T-cell (primary cell): ENCODE results near the gene OBI1. TPM values are rescaled to one million over a fixed set of nuclear protein-coding genes. Genes with fewer than 3 reads are reported as not detected.

Experiments
- ATAC-seq, 4 experiments: fragments of 200-7000 bp in 3 of 4; fragments of 150-1000 bp in 1 of 4; cut with Tn5 transposase; replicated peaks in 1 of 4; 1 replicate in 3 of 4; 2 replicates in 1 of 4; pipeline ENCODE4 v1.10.0; 2021; ENCODE audit warnings: moderate library complexity in 3 of 4, mild to moderate bottlenecking in 2 of 4, moderate number of reproducible peaks in 1 of 4
- CTCF ChIA-PET, 2 donors: fragments of 300-600 bp; sonication (Branson Sonifier 250); formaldehyde crosslinking; loops; one replicate each; lab custom pipeline; 2022; ENCODE audit warnings: antibody characterized with exemption in 2 of 2; lab: Charles Lee
- POLR2A ChIA-PET, 2 donors: fragments of 300-600 bp; sonication (Branson Sonifier 250); formaldehyde crosslinking; loops; one replicate each; lab custom pipeline; 2022; ENCODE audit warnings: antibody characterized with exemption in 2 of 2; lab: Charles Lee
- DNase-seq, 35 experiments: peaks; one replicate each; pipeline versions ENCODE4 v3.0.0 to v3.0.0-alpha.2; 2013 to 2023
- H3K27ac ChIP-seq: one replicate; pipeline ENCODE4 v1.5.1; 2013; ENCODE audit warnings: low read length
- H3K27me3 ChIP-seq, 2 experiments: replicated peaks in 1 of 2; 1 replicate in 1 of 2; 2 replicates in 1 of 2; pipeline versions ENCODE4 v1.6.1 to v1.7.0; 2013; ENCODE audit warnings: low read length in 1 of 2, mixed read lengths in 1 of 2; ENCODE audit not compliant: control insufficient read depth in 2 of 2, insufficient read depth in 2 of 2; ENCODE audit errors: extremely low read depth in 1 of 2
- H3K36me3 ChIP-seq, 2 donors: 1 replicate in 1 of 2; 2 replicates in 1 of 2; pipeline versions ENCODE4 v1.6.1 to v1.7.0; 2013; ENCODE audit warnings: low read length in 1 of 2; ENCODE audit not compliant: control insufficient read depth in 2 of 2, insufficient read depth in 1 of 2; ENCODE audit errors: extremely low read depth in 1 of 2
- H3K4me1 ChIP-seq, 2 experiments: 1 replicate in 1 of 2; 2 replicates in 1 of 2; pipeline versions ENCODE4 v1.6.1 to v1.7.0; 2013; ENCODE audit warnings: low read length in 2 of 2, mixed read lengths in 1 of 2; ENCODE audit not compliant: insufficient read depth in 2 of 2, control insufficient read depth in 1 of 2; ENCODE audit errors: extremely low read depth in 1 of 2
- H3K4me3 ChIP-seq, 2 donors: 1 replicate in 1 of 2; 2 replicates in 1 of 2; pipeline versions ENCODE4 v1.5.1 to v1.7.0; 2013; ENCODE audit warnings: mild to moderate bottlenecking in 2 of 2, low read length in 1 of 2, moderate library complexity in 1 of 2; ENCODE audit not compliant: control insufficient read depth in 1 of 2; ENCODE audit errors: extremely low read depth in 1 of 2
- H3K9me3 ChIP-seq: 2 replicates; pipeline ENCODE4 v1.7.0; 2013
- H3K27ac Mint-ChIP-seq, 2 donors: one replicate each; pipeline ENCODE4 v1.8.0; 2020 to 2021; ENCODE audit warnings: mild to moderate bottlenecking in 2 of 2, mixed read lengths in 2 of 2
- H3K27me3 Mint-ChIP-seq, 2 donors: one replicate each; pipeline ENCODE4 v1.8.0; 2021 to 2022; ENCODE audit warnings: mixed read lengths in 2 of 2
- H3K36me3 Mint-ChIP-seq: one replicate; pipeline ENCODE4 v1.8.0; 2021; ENCODE audit warnings: mixed read lengths
- H3K4me1 Mint-ChIP-seq, 3 donors: one replicate each; pipeline ENCODE4 v1.8.0; 2020 to 2022; ENCODE audit warnings: mixed read lengths in 3 of 3, mild to moderate bottlenecking in 1 of 3
- H3K4me3 Mint-ChIP-seq, 3 donors: one replicate each; pipeline ENCODE4 v1.8.0; 2020 to 2022; ENCODE audit warnings: mild to moderate bottlenecking in 3 of 3, mixed read lengths in 3 of 3, moderate library complexity in 3 of 3
- H3K9me3 Mint-ChIP-seq, 3 donors: one replicate each; pipeline ENCODE4 v1.8.0; 2020 to 2022; ENCODE audit warnings: mixed read lengths in 3 of 3
- WGBS: methylation state at CpG from one replicate; pipeline ENCODE4 v1.1.5; 2013; ENCODE audit warnings: missing lambda C conversion rate; ENCODE audit not compliant: insufficient coverage; 5-methylcytosine and 5-hydroxymethylcytosine counted together
- total RNA-seq, 35 experiments: library from RNA in 6 of 35; stranded (reverse) in 6 of 35; fragments of 120-200 nt in 1 of 35; gene quantifications; one replicate each; pipeline versions ENCODE4 v1.2.1 to v1.2.4 and lab custom pipeline; 2013 to 2026

The OBI1 gene
- total RNA-seq, 5 donors from 2014 or later (not counting 1 experiment from before 2014, with no cell fraction given): 4.8 to 14.3 (median 12.3) TPM

DNA sequence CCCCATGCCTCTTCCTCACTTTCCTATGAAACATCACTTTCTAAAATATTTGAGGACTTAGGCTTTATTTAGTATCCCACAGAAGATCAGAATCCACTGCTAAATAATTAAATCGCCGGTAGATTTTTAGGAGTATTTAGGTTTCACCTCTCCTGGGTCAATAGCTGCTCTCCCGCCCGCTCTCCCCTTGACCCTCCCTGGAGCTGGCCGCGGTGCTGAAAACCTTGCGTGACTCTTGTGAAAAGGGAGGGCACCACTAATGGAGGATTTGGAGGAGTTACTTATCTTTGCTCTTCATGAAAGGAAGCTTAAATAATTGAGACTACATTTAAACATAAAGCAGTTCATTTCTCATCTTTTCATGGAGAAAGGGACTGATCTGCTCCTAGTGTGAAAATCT lies 69.7 kb downstream of the OBI1 start:
- no peaks in the 10 kb centered on the region for H3K9me3 ChIP-seq
- DNase-seq: no peak
- H3K4me3 Mint-ChIP-seq: no peak overlapping the region
- no peaks in the 10 kb centered on the region for H3K36me3 ChIP-seq
- peaks cover 24 to 28% of the 10 kb centered on the region in 2 experiments for H3K27me3 ChIP-seq
- H3K4me1 Mint-ChIP-seq: peaks cover 4 to 8% (median 7%) of the 10 kb centered on the region in 3 donors
- WGBS: no CpG with 5 or more reads among the region's 7 CpGs
- ChIA-PET POLR2A (interaction anchor here (0.5 to 1.0 kb wide), 2 partner anchors 25 to 77 kb away, joined by 3 read pairs; no protein-coding TSS in a partner anchor), CTCF (no interaction called here)
- no peaks in the 10 kb centered on the region for H3K36me3 Mint-ChIP-seq
- no peak overlapping the region for H3K27ac Mint-ChIP-seq
- H3K9me3 Mint-ChIP-seq: peaks cover 4 to 7% (median 5%) of the 10 kb centered on the region in 3 donors
- no peak overlapping the region for H3K4me3 ChIP-seq
- peaks cover 0 to 3% of the 10 kb centered on the region in 2 experiments for H3K4me1 ChIP-seq
- peaks cover 77 to 87% of the 10 kb centered on the region in 2 donors for H3K27me3 Mint-ChIP-seq
- no peak for ATAC-seq
- no peak overlapping the region for H3K27ac ChIP-seq

DNA sequence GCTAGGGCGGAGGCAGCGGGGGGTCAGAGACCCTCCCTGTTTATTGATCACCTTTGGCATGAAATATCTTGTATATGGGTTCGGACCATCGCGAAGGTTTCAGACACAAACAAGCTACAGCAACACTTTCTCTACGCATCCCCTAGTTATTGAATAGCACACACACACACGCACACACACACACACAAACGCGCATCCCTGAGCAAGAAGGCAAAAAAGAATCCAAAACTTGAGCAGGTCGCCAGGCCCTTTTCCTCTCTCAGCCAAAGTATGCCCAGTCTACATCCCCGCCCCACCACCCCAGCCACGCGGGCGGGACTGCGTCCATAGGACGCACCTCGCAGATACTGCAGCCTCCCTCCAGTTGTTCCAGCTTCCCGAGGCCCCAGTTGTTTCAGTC lies 71.6 kb downstream of the OBI1 start:
- no peak overlapping the region for H3K27ac ChIP-seq
- Mint-ChIP-seq H3K27me3 (peaks cover 65 to 74% of the 10 kb centered on the region in 2 donors), H3K9me3 (peaks cover 4 to 7% (median 5%) of the 10 kb centered on the region in 3 donors), H3K27ac (no peak overlapping the region), H3K4me3 (peak overlapping the region in 1 of 3 donors; percentile 18), H3K4me1 (peaks cover 4 to 8% (median 7%) of the 10 kb centered on the region in 3 donors), H3K36me3 (no peaks in the 10 kb centered on the region)
- no peak for DNase-seq
- ATAC-seq: no peak
- POLR2A ChIA-PET: no interaction called here
- H3K36me3 ChIP-seq: no peaks in the 10 kb centered on the region
- H3K27me3 ChIP-seq: peaks cover 14 to 19% of the 10 kb centered on the region in 2 experiments
- peaks cover 0 to 3% of the 10 kb centered on the region in 2 experiments for H3K4me1 ChIP-seq
- 16% methylated on average over 10 of the region's 18 CpGs for WGBS
- CTCF ChIA-PET: no interaction called here
- no peak overlapping the region for H3K4me3 ChIP-seq
- H3K9me3 ChIP-seq: no peaks in the 10 kb centered on the region

DNA sequence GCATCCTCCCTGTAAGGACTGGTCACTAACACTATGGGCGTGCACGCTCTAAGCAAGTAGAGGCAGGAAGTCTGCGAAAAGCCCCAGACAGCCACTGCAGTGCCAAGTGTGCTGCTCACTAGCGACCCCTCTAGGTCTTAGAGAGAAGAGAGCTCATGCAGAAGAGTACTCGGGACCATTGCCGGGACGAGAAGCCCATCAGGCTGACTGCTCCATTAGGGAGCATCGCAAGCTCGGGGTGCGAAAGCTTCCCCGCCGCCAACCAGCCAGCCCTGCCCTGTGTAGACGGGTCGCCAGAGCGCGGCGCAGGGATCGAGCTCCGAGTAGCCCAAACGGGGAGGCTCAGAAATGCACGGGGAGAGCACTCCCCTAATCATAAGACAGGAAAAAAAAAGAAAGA lies 72.2 kb downstream of the OBI1 start:
- peaks cover 63 to 69% of the 10 kb centered on the region in 2 donors for H3K27me3 Mint-ChIP-seq
- DNase-seq (no peak), ATAC-seq (no peak)
- H3K9me3 Mint-ChIP-seq: peaks cover 4 to 7% (median 5%) of the 10 kb centered on the region in 3 donors
- H3K36me3 Mint-ChIP-seq: no peaks in the 10 kb centered on the region
- H3K4me3 Mint-ChIP-seq: peak overlapping the region in 2 of 3 donors; percentile 3 to 49
- no peak overlapping the region for H3K27ac Mint-ChIP-seq
- H3K4me3 ChIP-seq: no peak overlapping the region
- H3K36me3 ChIP-seq: no peaks in the 10 kb centered on the region
- peaks cover 4 to 8% (median 7%) of the 10 kb centered on the region in 3 donors for H3K4me1 Mint-ChIP-seq
- H3K9me3 ChIP-seq: no peaks in the 10 kb centered on the region
- H3K4me1 ChIP-seq: peaks cover 0 to 3% of the 10 kb centered on the region in 2 experiments
- CTCF ChIA-PET: no interaction called here
- POLR2A ChIA-PET: no interaction called here
- whole genome bisulfite sequencing: 34% methylated on average over 10 of the region's 21 CpGs
- peaks cover 14 to 19% of the 10 kb centered on the region in 2 experiments for H3K27me3 ChIP-seq
- H3K27ac ChIP-seq: no peak overlapping the region

GRCh38 chr13:78576261-78576660 lies 82.7 kb downstream of the OBI1 start:
- 92% methylated on average over 3 of the region's 4 CpGs for WGBS
- ChIA-PET CTCF (no interaction called here), POLR2A (no interaction called here)
- peaks cover 31 to 43% of the 10 kb centered on the region in 2 donors for H3K27me3 Mint-ChIP-seq
- H3K36me3 Mint-ChIP-seq: no peaks in the 10 kb centered on the region
- ATAC-seq (no peak), DNase-seq (no peak)
- Histone ChIP-seq H3K4me3 (no peak overlapping the region), H3K27me3 (peaks cover 0 to 6% of the 10 kb centered on the region in 2 experiments), H3K36me3 (no peaks in the 10 kb centered on the region), H3K27ac (no peak overlapping the region), H3K4me1 (no peaks in the 10 kb centered on the region), H3K9me3 (no peaks in the 10 kb centered on the region)
- peaks cover 0 to 6% (median 4%) of the 10 kb centered on the region in 3 donors for H3K9me3 Mint-ChIP-seq
- H3K4me3 Mint-ChIP-seq: no peak overlapping the region
- H3K4me1 Mint-ChIP-seq: no peaks in the 10 kb centered on the region
- no peak overlapping the region for H3K27ac Mint-ChIP-seq

DNA sequence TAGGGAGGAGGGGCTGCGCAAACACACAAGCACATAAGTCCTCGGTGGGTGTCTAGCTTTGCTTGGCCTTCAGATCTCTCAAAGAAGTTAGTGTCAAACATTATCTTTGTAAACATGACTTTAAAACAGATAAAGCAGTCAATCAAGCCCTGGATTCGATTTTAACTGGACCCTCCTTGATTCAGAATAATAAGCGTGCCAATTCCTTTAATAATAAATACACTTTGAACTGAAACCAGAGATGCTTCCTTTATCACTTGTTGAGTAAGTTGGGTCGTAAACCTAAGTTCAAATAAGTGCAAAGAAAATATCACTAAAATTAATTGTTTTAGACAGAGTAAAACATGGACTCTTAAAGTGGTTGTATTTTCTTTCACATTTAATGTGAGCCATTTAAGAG lies 86.5 kb downstream of the OBI1 start:
- H3K4me1 ChIP-seq: no peaks in the 10 kb centered on the region
- no peak overlapping the region for H3K27ac ChIP-seq
- ATAC-seq: no peak
- no peaks in the 10 kb centered on the region for H3K9me3 ChIP-seq
- no peaks in the 10 kb centered on the region for H3K36me3 Mint-ChIP-seq
- H3K4me3 ChIP-seq: no peak overlapping the region
- no peaks in the 10 kb centered on the region for H3K4me1 Mint-ChIP-seq
- no peak for DNase-seq
- H3K27me3 Mint-ChIP-seq: peaks cover 20 to 21% of the 10 kb centered on the region in 2 donors
- no peaks in the 10 kb centered on the region for H3K36me3 ChIP-seq
- CTCF ChIA-PET: no interaction called here
- H3K9me3 Mint-ChIP-seq: peaks cover 0 to 6% (median 4%) of the 10 kb centered on the region in 3 donors
- no CpG with 5 or more reads among the region's 5 CpGs for WGBS
- no peak overlapping the region for H3K27ac Mint-ChIP-seq
- H3K27me3 ChIP-seq: no peaks in the 10 kb centered on the region
- H3K4me3 Mint-ChIP-seq: no peak overlapping the region
- POLR2A ChIA-PET: no interaction called here

- Histone ChIP-seq H3K36me3 (no peaks in the 10 kb centered on the region), H3K4me1 (no peaks in the 10 kb centered on the region), H3K9me3 (no peaks in the 10 kb centered on the region), H3K27ac (no peak overlapping the region), H3K4me3 (no peak overlapping the region), H3K27me3 (no peaks in the 10 kb centered on the region)
- DNase-seq: no peak
- Mint-ChIP-seq H3K36me3 (no peaks in the 10 kb centered on the region), H3K9me3 (no peaks in the 10 kb centered on the region), H3K27me3 (peaks cover 13 to 18% of the 10 kb centered on the region in 2 donors), H3K27ac (no peak overlapping the region), H3K4me1 (no peaks in the 10 kb centered on the region), H3K4me3 (no peak overlapping the region)
- CTCF ChIA-PET: no interaction called here
- WGBS: no CpG with 5 or more reads among the region's 1 CpG
- no peak for ATAC-seq
- POLR2A ChIA-PET: interaction anchor here in 1 of 2 donors (0.7 kb wide), 1 partner anchor 41 kb away, joined by 5 read pairs; no protein-coding TSS in a partner anchor
These were observed 89.9 kb downstream of the OBI1 start for GRCh38 chr13:78569029-78569428.
